T-helper 22 cell (primary cell): ENCODE data around the gene SCAMP5.

Source experiments
- DNase-seq: peaks from one replicate; pipeline ENCODE4 v3.0.0-alpha.2; 2020; ENCODE audit warnings: low read depth

Gene SCAMP5

GRCh38 chr15:75070674-75071073, 75.3 kb downstream of the SCAMP5 start:
- DNase-seq = no peak
